K562 (cell line): Measurements from ENCODE around the gene MBNL1. TPM values are rescaled to one million over a fixed set of nuclear protein-coding genes. Genes with fewer than 3 reads are reported as not detected.
A peak's percentile ranks its signal among the peaks of the same experiment; 100 is the strongest.

ENCODE experiments used
- CBFA2T3 ChIP-seq: fragments of 450-650 bp; IDR thresholded peaks from 2 replicates; pipeline ENCODE4 v1.6.1; 2017
- DACH1 ChIP-seq: fragments of 450-650 bp; IDR thresholded peaks from 2 replicates; pipeline ENCODE4 v1.6.1; 2018; ENCODE audit not compliant: partially characterized antibody
- ELF1 ChIP-seq: fragments of 200-800 bp; sonication (Bioruptor generic); IDR thresholded peaks from 2 replicates; pipeline ENCODE4 v1.6.1; 2016; ENCODE audit warnings: missing genetic modification characterization, missing compliant biosample characterization
- ESRRB ChIP-seq: fragments of 250-450 bp; sonication (Bioruptor Pico); IDR thresholded peaks from 2 replicates; pipeline ENCODE4 v1.5.0; 2020; ENCODE audit warnings: mild to moderate bottlenecking, moderate library complexity, borderline replicate concordance
- EWSR1 ChIP-seq: fragments of 450-650 bp; IDR thresholded peaks from 2 replicates; pipeline ENCODE4 v1.6.1; 2018; ENCODE audit warnings: borderline replicate concordance, mild to moderate bottlenecking, low read depth, moderate library complexity; ENCODE audit not compliant: partially characterized antibody
- KLF1 ChIP-seq: fragments of 450-650 bp; IDR thresholded peaks from 2 replicates; pipeline ENCODE4 v1.6.1; 2016; ENCODE audit warnings: missing genetic modification characterization, missing compliant biosample characterization
- POU5F1 ChIP-seq: fragments of 150-350 bp; IDR thresholded peaks from 2 replicates; pipeline ENCODE4 v1.6.1; 2014; ENCODE audit warnings: borderline replicate concordance, low read length, low read depth, mild to moderate bottlenecking; ENCODE audit not compliant: partially characterized antibody
- RCOR1 ChIP-seq, 2 experiments: IDR thresholded peaks; 2 replicates each; pipeline ENCODE4 v1.6.1; 2012; ENCODE audit warnings: low read depth in 2 of 2, low read length in 2 of 2, borderline replicate concordance in 1 of 2, improper control_type of control experiment in 1 of 2
- SETDB1 ChIP-seq: IDR thresholded peaks from one replicate; pipeline ENCODE4 v1.6.1; 2012; ENCODE audit warnings: low read length, control low read depth, inconsistent platforms
- TRIM28 ChIP-seq: fragments of 450-650 bp; IDR thresholded peaks from 2 replicates; pipeline ENCODE4 v1.6.1; 2017
- ZC3H4 ChIP-seq: sonication (generic); formaldehyde crosslinking; IDR thresholded peaks from 2 replicates; pipeline ENCODE4 v1.9.0; 2021; ENCODE audit warnings: missing genetic modification reagents, borderline replicate concordance
- polyA plus RNA-seq, 8 experiments: library from polyadenylated mRNA; depleted of rRNA in 4 of 8; stranded (reverse) in 5 of 8; unstranded in 3 of 8; fragments of >200 nt; fragmentation: Nextera tagmentation in 2 of 8; fragmentation: Illumina TruSeq in 1 of 8; extraction: Ambion mirVana in 2 of 8; extraction: Trizol in 1 of 8; gene quantifications; 2 replicates each; pipeline versions ENCODE4 v1.2.1 to v1.2.3, GENCODE V29; 2011 to 2014; ENCODE audit warnings: inconsistent platforms in 1 of 8, missing spikeins in 1 of 8
- total RNA-seq, 7 experiments: library from RNA; depleted of rRNA in 6 of 7; stranded (reverse); fragments of >200 nt in 6 of 7; fragmentation: Illumina TruSeq in 2 of 7; extraction: Trizol in 2 of 7; gene quantifications; 2 replicates each; pipeline versions ENCODE4 v1.2.1 to v1.2.3, GENCODE V29; 2011 to 2021; ENCODE audit warnings: low replicate concordance in 1 of 7
- TF ChIP-seq, protein P1 (sequence below): fragments of 250-450 bp; sonication (Bioruptor Pico); IDR thresholded peaks from 2 replicates; pipeline ENCODE4 v1.4.0; 2020; ENCODE audit warnings: borderline replicate concordance
- TF ChIP-seq, protein P2 (sequence below): fragments of 450-650 bp; IDR thresholded peaks from 2 replicates; pipeline ENCODE4 v1.6.1; 2018; ENCODE audit not compliant: partially characterized antibody
- TF ChIP-seq, protein P3 (sequence below), 2 experiments: IDR thresholded peaks; 2 replicates each; pipeline ENCODE4 v1.6.1; 2012; ENCODE audit warnings: improper control_type of control experiment in 2 of 2, low read depth in 2 of 2, low read length in 2 of 2, borderline replicate concordance in 1 of 2
- TF ChIP-seq, protein P4 (sequence below): fragments of 450-650 bp; IDR thresholded peaks from one replicate; pipeline ENCODE4 v1.6.1; 2018; ENCODE audit warnings: mild to moderate bottlenecking, moderate library complexity; ENCODE audit not compliant: partially characterized antibody
- TF ChIP-seq, protein P5 (sequence below): fragments of 450-650 bp; IDR thresholded peaks from 2 replicates; pipeline ENCODE4 v1.7.0; 2016; ENCODE audit warnings: borderline replicate concordance

Gene MBNL1
- total and polyA plus RNA-seq, 9 of the 15 experiments (the other 6 are each of a cell fraction or from before 2014, with no cell fraction given): 70.3 to 243 (median 220) TPM

DNA sequence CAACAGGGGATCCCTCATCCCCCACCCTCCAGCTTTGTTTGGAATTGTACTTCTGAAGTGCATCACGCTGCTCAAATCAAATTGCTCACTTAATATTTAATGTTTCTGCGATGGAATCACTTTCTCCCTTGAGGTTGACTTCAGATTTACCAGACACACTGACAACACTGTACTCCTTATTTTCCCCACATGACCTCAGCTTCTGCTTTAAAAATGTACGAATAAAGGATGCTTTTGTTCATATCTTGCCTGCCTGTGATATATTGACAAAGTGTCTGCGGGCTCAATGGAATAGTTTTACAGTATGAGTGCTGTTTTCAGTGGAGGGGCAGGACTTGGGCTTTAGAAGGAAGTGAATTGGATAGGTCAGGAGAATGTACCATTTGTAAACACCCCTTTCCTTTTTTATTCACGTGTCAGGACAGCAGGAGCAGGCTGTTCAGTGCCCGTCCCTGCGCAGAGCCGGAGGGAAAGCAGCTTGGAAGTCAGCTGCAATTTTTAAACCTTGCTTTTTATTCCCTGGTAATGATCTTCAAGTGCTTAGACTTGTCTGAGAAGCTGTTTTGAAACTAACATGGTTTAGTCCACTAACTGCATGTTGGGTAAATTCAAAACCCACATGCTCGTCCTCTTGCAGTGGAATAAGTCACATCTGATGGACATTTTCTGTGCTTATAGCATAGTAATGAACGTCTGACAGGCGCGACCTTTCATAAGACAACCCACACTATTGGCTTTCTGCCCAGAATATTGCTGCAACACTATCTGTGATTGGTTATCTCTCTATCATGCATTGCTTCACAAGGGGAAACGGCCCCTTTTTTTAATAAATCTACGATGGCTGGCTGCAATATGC, 29.9 kb downstream of the MBNL1 start (continued):
- TF ChIP-seq, protein P1, sequence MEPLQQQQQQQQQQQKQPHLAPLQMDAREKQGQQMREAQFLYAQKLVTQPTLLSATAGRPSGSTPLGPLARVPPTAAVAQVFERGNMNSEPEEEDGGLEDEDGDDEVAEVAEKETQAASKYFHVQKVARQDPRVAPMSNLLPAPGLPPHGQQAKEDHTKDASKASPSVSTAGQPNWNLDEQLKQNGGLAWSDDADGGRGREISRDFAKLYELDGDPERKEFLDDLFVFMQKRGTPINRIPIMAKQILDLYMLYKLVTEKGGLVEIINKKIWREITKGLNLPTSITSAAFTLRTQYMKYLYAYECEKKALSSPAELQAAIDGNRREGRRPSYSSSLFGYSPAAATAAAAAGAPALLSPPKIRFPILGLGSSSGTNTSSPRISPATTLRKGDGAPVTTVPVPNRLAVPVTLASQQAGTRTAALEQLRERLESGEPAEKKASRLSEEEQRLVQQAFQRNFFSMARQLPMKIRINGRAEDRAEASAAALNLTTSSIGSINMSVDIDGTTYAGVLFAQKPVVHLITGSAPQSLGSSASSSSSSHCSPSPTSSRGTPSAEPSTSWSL: no peak
- TF ChIP-seq, protein P2, sequence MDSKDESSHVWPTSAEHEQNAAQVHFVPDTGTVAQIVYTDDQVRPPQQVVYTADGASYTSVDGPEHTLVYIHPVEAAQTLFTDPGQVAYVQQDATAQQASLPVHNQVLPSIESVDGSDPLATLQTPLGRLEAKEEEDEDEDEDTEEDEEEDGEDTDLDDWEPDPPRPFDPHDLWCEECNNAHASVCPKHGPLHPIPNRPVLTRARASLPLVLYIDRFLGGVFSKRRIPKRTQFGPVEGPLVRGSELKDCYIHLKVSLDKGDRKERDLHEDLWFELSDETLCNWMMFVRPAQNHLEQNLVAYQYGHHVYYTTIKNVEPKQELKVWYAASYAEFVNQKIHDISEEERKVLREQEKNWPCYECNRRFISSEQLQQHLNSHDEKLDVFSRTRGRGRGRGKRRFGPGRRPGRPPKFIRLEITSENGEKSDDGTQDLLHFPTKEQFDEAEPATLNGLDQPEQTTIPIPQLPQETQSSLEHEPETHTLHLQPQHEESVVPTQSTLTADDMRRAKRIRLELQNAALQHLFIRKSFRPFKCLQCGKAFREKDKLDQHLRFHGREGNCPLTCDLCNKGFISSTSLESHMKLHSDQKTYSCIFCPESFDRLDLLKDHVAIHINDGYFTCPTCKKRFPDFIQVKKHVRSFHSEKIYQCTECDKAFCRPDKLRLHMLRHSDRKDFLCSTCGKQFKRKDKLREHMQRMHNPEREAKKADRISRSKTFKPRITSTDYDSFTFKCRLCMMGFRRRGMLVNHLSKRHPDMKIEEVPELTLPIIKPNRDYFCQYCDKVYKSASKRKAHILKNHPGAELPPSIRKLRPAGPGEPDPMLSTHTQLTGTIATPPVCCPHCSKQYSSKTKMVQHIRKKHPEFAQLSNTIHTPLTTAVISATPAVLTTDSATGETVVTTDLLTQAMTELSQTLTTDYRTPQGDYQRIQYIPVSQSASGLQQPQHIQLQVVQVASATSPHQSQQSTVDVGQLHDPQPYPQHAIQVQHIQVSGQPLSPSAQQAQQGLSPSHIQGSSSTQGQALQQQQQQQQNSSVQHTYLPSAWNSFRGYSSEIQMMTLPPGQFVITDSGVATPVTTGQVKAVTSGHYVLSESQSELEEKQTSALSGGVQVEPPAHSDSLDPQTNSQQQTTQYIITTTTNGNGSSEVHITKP: peak; percentile 99
- TF ChIP-seq, protein P3, sequence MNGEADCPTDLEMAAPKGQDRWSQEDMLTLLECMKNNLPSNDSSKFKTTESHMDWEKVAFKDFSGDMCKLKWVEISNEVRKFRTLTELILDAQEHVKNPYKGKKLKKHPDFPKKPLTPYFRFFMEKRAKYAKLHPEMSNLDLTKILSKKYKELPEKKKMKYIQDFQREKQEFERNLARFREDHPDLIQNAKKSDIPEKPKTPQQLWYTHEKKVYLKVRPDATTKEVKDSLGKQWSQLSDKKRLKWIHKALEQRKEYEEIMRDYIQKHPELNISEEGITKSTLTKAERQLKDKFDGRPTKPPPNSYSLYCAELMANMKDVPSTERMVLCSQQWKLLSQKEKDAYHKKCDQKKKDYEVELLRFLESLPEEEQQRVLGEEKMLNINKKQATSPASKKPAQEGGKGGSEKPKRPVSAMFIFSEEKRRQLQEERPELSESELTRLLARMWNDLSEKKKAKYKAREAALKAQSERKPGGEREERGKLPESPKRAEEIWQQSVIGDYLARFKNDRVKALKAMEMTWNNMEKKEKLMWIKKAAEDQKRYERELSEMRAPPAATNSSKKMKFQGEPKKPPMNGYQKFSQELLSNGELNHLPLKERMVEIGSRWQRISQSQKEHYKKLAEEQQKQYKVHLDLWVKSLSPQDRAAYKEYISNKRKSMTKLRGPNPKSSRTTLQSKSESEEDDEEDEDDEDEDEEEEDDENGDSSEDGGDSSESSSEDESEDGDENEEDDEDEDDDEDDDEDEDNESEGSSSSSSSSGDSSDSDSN (IDR thresholded peaks at IDR 0.05; ENCODE audit: borderline replicate concordance in 1 of 2, low read depth in 2 of 2, low read length in 2 of 2): no peak
- no peak for TF ChIP-seq ZC3H4 (CRISPR knock-in tag)
- no peak for TF ChIP-seq EWSR1
- no peak for TF ChIP-seq SETDB1
- peak; percentile 63 for TF ChIP-seq DACH1
- no peak for TF ChIP-seq TRIM28
- TF ChIP-seq KLF1 (tag): no peak
- TF ChIP-seq RCOR1 (IDR thresholded peaks at IDR 0.05; ENCODE audit: borderline replicate concordance in 1 of 2, low read depth in 2 of 2, low read length in 2 of 2): no peak
- TF ChIP-seq POU5F1: no peak
- no peak for TF ChIP-seq CBFA2T3
- TF ChIP-seq ESRRB (CRISPR knock-in tag): no peak
- TF ChIP-seq, protein P4, sequence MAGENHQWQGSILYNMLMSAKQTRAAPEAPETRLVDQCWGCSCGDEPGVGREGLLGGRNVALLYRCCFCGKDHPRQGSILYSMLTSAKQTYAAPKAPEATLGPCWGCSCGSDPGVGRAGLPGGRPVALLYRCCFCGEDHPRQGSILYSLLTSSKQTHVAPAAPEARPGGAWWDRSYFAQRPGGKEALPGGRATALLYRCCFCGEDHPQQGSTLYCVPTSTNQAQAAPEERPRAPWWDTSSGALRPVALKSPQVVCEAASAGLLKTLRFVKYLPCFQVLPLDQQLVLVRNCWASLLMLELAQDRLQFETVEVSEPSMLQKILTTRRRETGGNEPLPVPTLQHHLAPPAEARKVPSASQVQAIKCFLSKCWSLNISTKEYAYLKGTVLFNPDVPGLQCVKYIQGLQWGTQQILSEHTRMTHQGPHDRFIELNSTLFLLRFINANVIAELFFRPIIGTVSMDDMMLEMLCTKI: no peak
- TF ChIP-seq ELF1 (tag): no peak
- TF ChIP-seq, protein P5, sequence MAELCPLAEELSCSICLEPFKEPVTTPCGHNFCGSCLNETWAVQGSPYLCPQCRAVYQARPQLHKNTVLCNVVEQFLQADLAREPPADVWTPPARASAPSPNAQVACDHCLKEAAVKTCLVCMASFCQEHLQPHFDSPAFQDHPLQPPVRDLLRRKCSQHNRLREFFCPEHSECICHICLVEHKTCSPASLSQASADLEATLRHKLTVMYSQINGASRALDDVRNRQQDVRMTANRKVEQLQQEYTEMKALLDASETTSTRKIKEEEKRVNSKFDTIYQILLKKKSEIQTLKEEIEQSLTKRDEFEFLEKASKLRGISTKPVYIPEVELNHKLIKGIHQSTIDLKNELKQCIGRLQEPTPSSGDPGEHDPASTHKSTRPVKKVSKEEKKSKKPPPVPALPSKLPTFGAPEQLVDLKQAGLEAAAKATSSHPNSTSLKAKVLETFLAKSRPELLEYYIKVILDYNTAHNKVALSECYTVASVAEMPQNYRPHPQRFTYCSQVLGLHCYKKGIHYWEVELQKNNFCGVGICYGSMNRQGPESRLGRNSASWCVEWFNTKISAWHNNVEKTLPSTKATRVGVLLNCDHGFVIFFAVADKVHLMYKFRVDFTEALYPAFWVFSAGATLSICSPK: no peak
